ENCODE results near the gene PPIL1.

GRCh38 chr6:36867471-36868224 lies 7.0 kb downstream of the PPIL1 start:
- TF ChIP-seq TFDP1 (CRISPR knock-in tag; IDR thresholded peaks at IDR 0.05; ENCODE audit: borderline replicate concordance) (no peak), EP300 (IDR thresholded peaks at IDR 0.05; ENCODE audit: low read depth in 2 of 2, low read length in 2 of 2) (no peak), EP300 (CRISPR knock-in tag; IDR thresholded peaks at IDR 0.05; ENCODE audit: borderline replicate concordance) (no peak), ZBTB1 (CRISPR knock-in tag; IDR thresholded peaks at IDR 0.05; ENCODE audit: borderline replicate concordance) (no peak), ZNF264 (CRISPR knock-in tag; IDR thresholded peaks at IDR 0.05) (no peak), AGO1 (IDR thresholded peaks at IDR 0.05; ENCODE audit: low read depth, low read length, poor library complexity, severe bottlenecking) (no peak)

Measured in HepG2 (cell line).